Astrocyte (in vitro differentiated cells and primary cell): ENCODE measurements around the gene AIFM2.

ENCODE experiments used
- CTCF ChIP-seq: IDR thresholded peaks from 2 replicates; pipeline ENCODE4 v1.5.1; 2011; ENCODE audit warnings: low read depth, mild to moderate bottlenecking, inconsistent platforms, low read length, moderate library complexity; ENCODE audit not compliant: insufficient read depth
- EZH2 ChIP-seq: IDR thresholded peaks from 2 replicates; pipeline ENCODE4 v1.6.1; 2012; ENCODE audit warnings: mild to moderate bottlenecking, low read length, inconsistent platforms; ENCODE audit not compliant: insufficient read depth

- TF ChIP-seq CTCF (no peak), EZH2 (no peak)
These were observed 38.4 kb downstream of the AIFM2 start for GRCh38 chr10:70094250-70094649.
